OCI-LY7 (cell line): ENCODE data around the gene TPRKB. TPM values are rescaled to one million over a fixed set of nuclear protein-coding genes. Genes with fewer than 3 reads are reported as not detected.
"Not testable (repeated sequence)": the region's sequence is repeated elsewhere in the genome, so short reads cannot be mapped to it uniquely, and the experiment has no call there.

Experiments
- BruUV-seq: library from RNA; stranded (reverse); fragments of 400-500 nt; replicated peaks from 2 replicates; lab custom pipeline; 2021; lab: Mats Ljungman, UMichigan
- CTCF ChIA-PET: fragments of 300-600 bp; sonication (Branson Sonifier 250); formaldehyde crosslinking; loops from one replicate; lab custom pipeline; 2022; ENCODE audit warnings: antibody characterized with exemption; ENCODE audit not compliant: unreplicated experiment; lab: Charles Lee
- POLR2A ChIA-PET: fragments of 300-600 bp; sonication (Branson Sonifier 250); formaldehyde crosslinking; loops from one replicate; lab custom pipeline; 2022; ENCODE audit warnings: antibody characterized with exemption; lab: Charles Lee
- DNase-seq: peaks from one replicate; pipeline ENCODE4 v3.0.0-alpha.2; 2015; ENCODE audit warnings: low spot score
- H2AFZ ChIP-seq: fragments of 200-600 bp; sonication (generic), shearing (Covaris generic); 2 replicates; pipeline ENCODE4 v1.6.1; 2014; ENCODE audit warnings: mild to moderate bottlenecking, antibody characterized with exemption, low read length, moderate library complexity
- H3K27ac ChIP-seq: fragments of 200-600 bp; sonication (generic); 2 replicates; pipeline ENCODE4 v1.5.1; 2014; ENCODE audit warnings: mixed run types, low read depth, mild to moderate bottlenecking, moderate library complexity, low read length, inconsistent platforms; ENCODE audit not compliant: poor library complexity, severe bottlenecking
- H3K36me3 ChIP-seq: fragments of 200-600 bp; sonication (generic); 2 replicates; pipeline ENCODE4 v1.6.1; 2014; ENCODE audit warnings: mild to moderate bottlenecking, antibody characterized with exemption, low read length, moderate library complexity, mixed read lengths; ENCODE audit not compliant: insufficient read depth
- H3K4me1 ChIP-seq: fragments of 200-600 bp; sonication (generic); 2 replicates; pipeline ENCODE4 v1.5.1; 2014; ENCODE audit warnings: mild to moderate bottlenecking, low read length; ENCODE audit not compliant: insufficient read depth, poor library complexity, severe bottlenecking
- H3K4me2 ChIP-seq: fragments of 200-600 bp; sonication (generic); 2 replicates; pipeline ENCODE4 v1.6.1; 2014; ENCODE audit warnings: mild to moderate bottlenecking, low read length
- H3K4me3 ChIP-seq: fragments of 200-600 bp; sonication (generic); 2 replicates; pipeline ENCODE4 v1.5.1; 2014; ENCODE audit warnings: mild to moderate bottlenecking, low read depth, low read length; ENCODE audit not compliant: poor library complexity, severe bottlenecking
- H3K79me2 ChIP-seq: fragments of 200-600 bp; sonication (generic); 2 replicates; pipeline ENCODE4 v1.6.1; 2016; ENCODE audit warnings: low read depth, mild to moderate bottlenecking, low read length, moderate library complexity, mixed read lengths; ENCODE audit not compliant: insufficient read depth
- H3K9me2 ChIP-seq: fragments of 200-600 bp; sonication (generic); 2 replicates; pipeline ENCODE4 v1.6.1; 2016; ENCODE audit warnings: mild to moderate bottlenecking, low read length, mixed read lengths; ENCODE audit not compliant: insufficient read depth
- H3K9me3 ChIP-seq: fragments of 200-600 bp; sonication (generic); 2 replicates; pipeline ENCODE4 v1.6.1; 2014; ENCODE audit warnings: mild to moderate bottlenecking, mixed run types, low read length, mixed read lengths
- H4K20me1 ChIP-seq: fragments of 200-600 bp; sonication (generic); 2 replicates; pipeline ENCODE4 v1.6.1; 2014; ENCODE audit warnings: mild to moderate bottlenecking, antibody characterized with exemption, low read length, moderate library complexity, mixed read lengths; ENCODE audit not compliant: insufficient read depth
- CTCF ChIP-seq: fragments of 200-600 bp; sonication (generic); conservative IDR thresholded peaks from 2 replicates; pipeline ENCODE4 v1.5.1; 2014; ENCODE audit warnings: mild to moderate bottlenecking, antibody characterized with exemption, low read length, moderate library complexity, mixed read lengths
- EZH2phosphoT487 ChIP-seq: fragments of 200-600 bp; sonication (generic); IDR thresholded peaks from 2 replicates; pipeline ENCODE4 v1.6.1; 2018; ENCODE audit warnings: low read depth, borderline replicate concordance, mild to moderate bottlenecking, mixed run types, antibody characterized with exemption, low read length, moderate library complexity, mixed read lengths
- intact Hi-C: fragments of 100-400 bp; cut with micrococcal nuclease; formaldehyde crosslinking; loops from one replicate; pipeline ENCODE4 v1.10.0; 2022; ENCODE audit not compliant: unreplicated experiment
- total RNA-seq, 2 experiments: library from RNA; depleted of rRNA in 1 of 2; stranded (reverse); fragments of >200 nt in 1 of 2; shearing (Covaris generic) in 1 of 2; gene quantifications; 2 replicates each; pipeline ENCODE4 v1.2.3, GENCODE V29; 2014 to 2022

TPRKB gene
- total RNA-seq, 2 experiments from 2014 or later: 29.3 to 51.4 TPM

- H3K36me3 ChIP-seq: no peaks in the 10 kb centered on the region
- POLR2A ChIA-PET: no interaction called here
- no peaks in the 10 kb centered on the region for H4K20me1 ChIP-seq
- no TSS peak for BruUV-seq
- H3K4me1 ChIP-seq: no peaks in the 10 kb centered on the region
- no peak for DNase-seq
- H3K27ac ChIP-seq: no peak overlapping the region
- no peak overlapping the region for H2AFZ ChIP-seq
- H3K4me2 ChIP-seq: no peak overlapping the region
- no peaks in the 10 kb centered on the region for H3K9me2 ChIP-seq
- H3K9me3 ChIP-seq: no peaks in the 10 kb centered on the region
- H3K4me3 ChIP-seq: no peak overlapping the region
- no peak for TF ChIP-seq EZH2phosphoT487
- TF ChIP-seq CTCF: no peak
- CTCF ChIA-PET: no interaction called here
- intact Hi-C loops: no loop called here
- no peaks in the 10 kb centered on the region for H3K79me2 ChIP-seq
These were observed 35.0 kb downstream of the TPRKB start for GRCh38 chr2:73701968-73702665.

GRCh38 chr2:73701448-73701765 is 35.7 kb downstream of the TPRKB start:
- CTCF ChIA-PET, BruUV-seq: not testable (repeated sequence)

GRCh38 chr2:73700661-73701447 is 36.3 kb downstream of the TPRKB start:
- no peak for TF ChIP-seq CTCF
- H3K4me2 ChIP-seq: no peak overlapping the region
- no peaks in the 10 kb centered on the region for H3K4me1 ChIP-seq
- no peaks in the 10 kb centered on the region for H3K36me3 ChIP-seq
- no TSS peak for BruUV-seq
- ChIA-PET POLR2A (no interaction called here), CTCF (no interaction called here)
- H3K27ac ChIP-seq: no peak overlapping the region
- H3K79me2 ChIP-seq: no peaks in the 10 kb centered on the region
- H3K9me2 ChIP-seq: no peaks in the 10 kb centered on the region
- no peak overlapping the region for H2AFZ ChIP-seq
- no peaks in the 10 kb centered on the region for H4K20me1 ChIP-seq
- no peaks in the 10 kb centered on the region for H3K9me3 ChIP-seq
- DNase-seq: no peak
- intact Hi-C loops: no loop called here
- H3K4me3 ChIP-seq: no peak overlapping the region

More at GRCh38 chr2:73701448-73701765, 35.7 kb downstream of the TPRKB start:
- intact Hi-C loops, H3K4me1 ChIP-seq, H3K9me2 ChIP-seq, H4K20me1 ChIP-seq, H2AFZ ChIP-seq, H3K36me3 ChIP-seq, H3K79me2 ChIP-seq, H3K4me3 ChIP-seq, H3K9me3 ChIP-seq, H3K27ac ChIP-seq, H3K4me2 ChIP-seq, POLR2A ChIA-PET, DNase-seq: not testable (repeated sequence)
